PC-3 (cell line): ENCODE measurements around the gene SAPCD2.

Experiments used
- EZH2 ChIP-seq: fragments of 300-600 bp; sonication (generic); IDR thresholded peaks from one replicate; pipeline ENCODE4 v1.6.1; 2017; ENCODE audit warnings: antibody characterized with exemption, mild to moderate bottlenecking, low read length; ENCODE audit not compliant: unreplicated experiment
- EZH2phosphoT487 ChIP-seq: fragments of 300-600 bp; sonication (generic); IDR thresholded peaks from 2 replicates; pipeline ENCODE4 v1.6.1; 2018; ENCODE audit warnings: mild to moderate bottlenecking, antibody characterized with exemption, low read length, borderline replicate concordance
- TF ChIP-seq, protein P1 (sequence below): fragments of 300-600 bp; sonication (generic); conservative IDR thresholded peaks from 2 replicates; pipeline ENCODE4 v1.5.1; 2017; ENCODE audit warnings: antibody characterized with exemption, low read depth, mild to moderate bottlenecking, low read length

DNA sequence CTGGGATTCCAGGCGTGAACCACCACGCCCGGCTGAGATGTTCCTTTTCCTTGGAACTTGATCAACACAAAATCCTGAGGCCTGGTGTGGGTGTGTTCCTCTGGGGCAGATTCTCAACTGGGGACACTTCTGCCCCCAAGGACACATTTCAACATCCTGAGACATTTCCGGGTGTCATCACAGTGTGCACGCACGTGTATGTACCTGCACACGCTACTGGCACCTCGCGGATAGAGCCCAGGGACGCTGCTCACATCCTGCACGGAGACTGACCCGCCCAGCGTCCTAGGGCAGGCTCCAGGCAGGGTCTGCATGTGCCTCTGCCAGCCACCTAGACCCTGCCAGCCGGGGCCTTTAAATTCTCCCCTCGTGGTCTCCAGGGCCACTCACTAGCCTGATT is 8.0 kb downstream of the SAPCD2 start:
- TF ChIP-seq EZH2phosphoT487 (no peak), EZH2 (no peak)
- TF ChIP-seq, protein P1, sequence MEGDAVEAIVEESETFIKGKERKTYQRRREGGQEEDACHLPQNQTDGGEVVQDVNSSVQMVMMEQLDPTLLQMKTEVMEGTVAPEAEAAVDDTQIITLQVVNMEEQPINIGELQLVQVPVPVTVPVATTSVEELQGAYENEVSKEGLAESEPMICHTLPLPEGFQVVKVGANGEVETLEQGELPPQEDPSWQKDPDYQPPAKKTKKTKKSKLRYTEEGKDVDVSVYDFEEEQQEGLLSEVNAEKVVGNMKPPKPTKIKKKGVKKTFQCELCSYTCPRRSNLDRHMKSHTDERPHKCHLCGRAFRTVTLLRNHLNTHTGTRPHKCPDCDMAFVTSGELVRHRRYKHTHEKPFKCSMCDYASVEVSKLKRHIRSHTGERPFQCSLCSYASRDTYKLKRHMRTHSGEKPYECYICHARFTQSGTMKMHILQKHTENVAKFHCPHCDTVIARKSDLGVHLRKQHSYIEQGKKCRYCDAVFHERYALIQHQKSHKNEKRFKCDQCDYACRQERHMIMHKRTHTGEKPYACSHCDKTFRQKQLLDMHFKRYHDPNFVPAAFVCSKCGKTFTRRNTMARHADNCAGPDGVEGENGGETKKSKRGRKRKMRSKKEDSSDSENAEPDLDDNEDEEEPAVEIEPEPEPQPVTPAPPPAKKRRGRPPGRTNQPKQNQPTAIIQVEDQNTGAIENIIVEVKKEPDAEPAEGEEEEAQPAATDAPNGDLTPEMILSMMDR: no peak
